Measurements from ENCODE around the gene ZNF780A. TPM values are rescaled to one million over a fixed set of nuclear protein-coding genes. Genes with fewer than 3 reads are reported as not detected.
A peak's percentile ranks its signal among the peaks of the same experiment; 100 is the strongest.
"Not testable (repeated sequence)": the region's sequence is repeated elsewhere in the genome, so short reads cannot be mapped to it uniquely, and the experiment has no call there.

The ZNF780A gene
- 24.1 TPM for total RNA-seq

GRCh38 chr19:40090241-40091204 lies at the start of gene ZNF780A:
ZNF780A (minus strand) TSS chr19:40090943; CDS start chr19:40084753, 6,190 bp downstream.
- DNase-seq (ENCODE audit: low spot score), result peak; percentile 78

GRCh38 chr19:40139533-40140287 lies 49.0 kb upstream of the ZNF780A start:
- no peak for DNase-seq (ENCODE audit: low spot score)

- DNase-seq (ENCODE audit: low spot score), result no peak
Observed at GRCh38 chr19:40136818-40137217, 46.1 kb upstream of the ZNF780A start.

- DNase-seq (ENCODE audit: low spot score), result no peak
Observed at GRCh38 chr19:40134866-40135265, 44.1 kb upstream of the ZNF780A start.

GRCh38 chr19:40133491-40133890 lies 42.7 kb upstream of the ZNF780A start:
- no peak for DNase-seq (ENCODE audit: low spot score)

GRCh38 chr19:40130013-40130412 lies 39.3 kb upstream of the ZNF780A start:
- no peak for DNase-seq (ENCODE audit: low spot score)

GRCh38 chr19:40129425-40129824 lies 38.7 kb upstream of the ZNF780A start:
- DNase-seq (ENCODE audit: low spot score), result no peak

GRCh38 chr19:40128991-40129390 lies 38.2 kb upstream of the ZNF780A start:
- no peak for DNase-seq (ENCODE audit: low spot score)

- no peak for DNase-seq (ENCODE audit: low spot score)
Observed at GRCh38 chr19:40119380-40119779, 28.6 kb upstream of the ZNF780A start.

GRCh38 chr19:40118638-40119037 lies 27.9 kb upstream of the ZNF780A start:
- DNase-seq (ENCODE audit: low spot score), result not testable (repeated sequence)

- DNase-seq (ENCODE audit: low spot score), result no peak
Observed at GRCh38 chr19:40116075-40116474, 25.3 kb upstream of the ZNF780A start.

- DNase-seq (ENCODE audit: low spot score), result not testable (repeated sequence)
Observed at GRCh38 chr19:40114119-40114518, 23.4 kb upstream of the ZNF780A start.

GRCh38 chr19:40112271-40112670 lies 21.5 kb upstream of the ZNF780A start:
- DNase-seq (ENCODE audit: low spot score), result not testable (repeated sequence)

GRCh38 chr19:40110570-40110969 lies 19.8 kb upstream of the ZNF780A start:
- no peak for DNase-seq (ENCODE audit: low spot score)

- DNase-seq (ENCODE audit: low spot score), result no peak
Observed at GRCh38 chr19:40104754-40105153, 14.0 kb upstream of the ZNF780A start.

GRCh38 chr19:40103600-40103999 lies 12.9 kb upstream of the ZNF780A start:
- no peak for DNase-seq (ENCODE audit: low spot score)

GRCh38 chr19:40101813-40102212 lies 11.1 kb upstream of the ZNF780A start:
- DNase-seq (ENCODE audit: low spot score), result no peak

GRCh38 chr19:40093416-40093815 lies 2.7 kb upstream of the ZNF780A start:
- DNase-seq (ENCODE audit: low spot score), result no peak

- no peak for DNase-seq (ENCODE audit: low spot score)
Observed at GRCh38 chr19:40091205-40092129, 724 bp upstream of the ZNF780A start.

- no peak for DNase-seq (ENCODE audit: low spot score)
Observed at GRCh38 chr19:40089462-40089861, 1.3 kb downstream of the ZNF780A start.

- no peak for DNase-seq (ENCODE audit: low spot score)
Observed at GRCh38 chr19:40088299-40089047, 2.3 kb downstream of the ZNF780A start.

All from mucosa of gallbladder (tissue), 1 donor.